ENCODE results near the gene PRKAR1B. TPM values are rescaled to one million over a fixed set of nuclear protein-coding genes. Genes with fewer than 3 reads are reported as not detected.

PRKAR1B gene
- total RNA-seq, 1 experiment from 2014 or later, result 14.1 TPM

DNA sequence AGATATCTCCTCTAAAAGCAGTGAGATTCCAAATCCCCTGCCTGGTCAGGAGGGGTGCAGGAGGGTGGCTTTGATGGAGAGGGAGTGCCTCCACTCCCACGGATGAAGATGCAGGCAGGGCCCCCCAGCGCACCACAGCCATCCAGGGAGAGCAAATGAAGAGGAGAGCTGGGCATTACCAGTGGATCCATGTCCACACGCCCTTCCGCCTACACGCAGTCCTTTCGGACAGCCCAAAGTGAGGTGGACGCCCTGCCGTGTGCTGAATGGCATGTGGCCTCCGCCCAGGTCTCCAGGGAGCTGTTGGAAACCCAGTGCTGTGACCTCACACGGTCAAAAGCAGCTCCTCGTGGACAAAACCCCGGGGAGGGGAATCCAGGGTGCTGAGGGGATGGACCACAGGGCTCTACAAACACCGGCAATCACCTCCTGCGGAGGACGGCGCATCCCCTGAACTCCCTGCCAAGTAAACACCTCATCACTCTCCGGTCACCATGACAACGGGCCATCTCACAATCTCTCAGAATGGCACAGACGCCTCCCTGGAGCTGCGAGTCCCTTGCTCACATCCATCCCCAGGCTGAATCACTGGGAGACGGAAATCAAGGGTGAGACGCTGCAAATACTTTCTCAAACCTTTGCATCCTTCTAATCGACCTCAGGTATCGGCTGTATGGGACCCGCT lies 35.6 kb downstream of the PRKAR1B start:
- Histone ChIP-seq H3K4me2 (ENCODE audit: low read length) (no peak overlapping the region), H3K36me3 (ENCODE audit: control insufficient read depth in 1 of 2, insufficient read depth in 2 of 2, low read length in 2 of 2) (no peaks in the 10 kb centered on the region), H3K27ac (ENCODE audit: low read depth, low read length) (no peak overlapping the region), H3K79me2 (ENCODE audit: insufficient read depth, low read length) (no peaks in the 10 kb centered on the region), H3K9me3 (ENCODE audit: control insufficient read depth in 1 of 2, insufficient read depth in 1 of 2, low read depth in 1 of 2, low read length in 2 of 2) (peaks cover 0 to 7% of the 10 kb centered on the region in 2 experiments; a peak in 1 of 4 replicates), H3K9ac (ENCODE audit: low read length) (no peak overlapping the region), H3K9me2 (ENCODE audit: insufficient read depth) (no peaks in the 10 kb centered on the region), H2AFZ (ENCODE audit: low read depth, low read length, poor library complexity, severe bottlenecking) (no peak overlapping the region), H3K27me3 (ENCODE audit: insufficient read depth, low read length) (no peaks in the 10 kb centered on the region), H3K4me1 (ENCODE audit: control insufficient read depth in 1 of 2, insufficient read depth in 2 of 2, low read length in 2 of 2) (no peaks in the 10 kb centered on the region), H4K20me1 (ENCODE audit: insufficient read depth) (no peaks in the 10 kb centered on the region), H3K4me3 (replicated peaks in 1 of 2; ENCODE audit: low read depth in 1 of 2, low read length in 2 of 2) (no peak overlapping the region)
- RAD21 ChIA-PET (ENCODE audit: low non-redundant PET in 1 of 2, low total read pairs in 2 of 2, uncharacterized antibody in 2 of 2, unreplicated experiment in 2 of 2), result no interaction called here
- no TSS peak for BruUV-seq (replicated peaks)
- TF ChIP-seq ZNF274 (IDR thresholded peaks at IDR 0.05; ENCODE audit: low read depth, low read length) (no peak), EZH2phosphoT487 (IDR thresholded peaks at IDR 0.05; ENCODE audit: borderline replicate concordance) (no peak), RAD21 (IDR thresholded peaks at IDR 0.05; ENCODE audit: low read depth) (no peak), ELF1 (IDR thresholded peaks at IDR 0.05; ENCODE audit: borderline replicate concordance, low read depth) (no peak), YY1 (IDR thresholded peaks at IDR 0.05; ENCODE audit: extremely low read depth, insufficient replicate concordance, low read depth, low read length) (no peak), EGR1 (IDR thresholded peaks at IDR 0.05; ENCODE audit: low read depth) (no peak)
- TF ChIP-seq, protein P1, sequence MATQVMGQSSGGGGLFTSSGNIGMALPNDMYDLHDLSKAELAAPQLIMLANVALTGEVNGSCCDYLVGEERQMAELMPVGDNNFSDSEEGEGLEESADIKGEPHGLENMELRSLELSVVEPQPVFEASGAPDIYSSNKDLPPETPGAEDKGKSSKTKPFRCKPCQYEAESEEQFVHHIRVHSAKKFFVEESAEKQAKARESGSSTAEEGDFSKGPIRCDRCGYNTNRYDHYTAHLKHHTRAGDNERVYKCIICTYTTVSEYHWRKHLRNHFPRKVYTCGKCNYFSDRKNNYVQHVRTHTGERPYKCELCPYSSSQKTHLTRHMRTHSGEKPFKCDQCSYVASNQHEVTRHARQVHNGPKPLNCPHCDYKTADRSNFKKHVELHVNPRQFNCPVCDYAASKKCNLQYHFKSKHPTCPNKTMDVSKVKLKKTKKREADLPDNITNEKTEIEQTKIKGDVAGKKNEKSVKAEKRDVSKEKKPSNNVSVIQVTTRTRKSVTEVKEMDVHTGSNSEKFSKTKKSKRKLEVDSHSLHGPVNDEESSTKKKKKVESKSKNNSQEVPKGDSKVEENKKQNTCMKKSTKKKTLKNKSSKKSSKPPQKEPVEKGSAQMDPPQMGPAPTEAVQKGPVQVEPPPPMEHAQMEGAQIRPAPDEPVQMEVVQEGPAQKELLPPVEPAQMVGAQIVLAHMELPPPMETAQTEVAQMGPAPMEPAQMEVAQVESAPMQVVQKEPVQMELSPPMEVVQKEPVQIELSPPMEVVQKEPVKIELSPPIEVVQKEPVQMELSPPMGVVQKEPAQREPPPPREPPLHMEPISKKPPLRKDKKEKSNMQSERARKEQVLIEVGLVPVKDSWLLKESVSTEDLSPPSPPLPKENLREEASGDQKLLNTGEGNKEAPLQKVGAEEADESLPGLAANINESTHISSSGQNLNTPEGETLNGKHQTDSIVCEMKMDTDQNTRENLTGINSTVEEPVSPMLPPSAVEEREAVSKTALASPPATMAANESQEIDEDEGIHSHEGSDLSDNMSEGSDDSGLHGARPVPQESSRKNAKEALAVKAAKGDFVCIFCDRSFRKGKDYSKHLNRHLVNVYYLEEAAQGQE (IDR thresholded peaks at IDR 0.05; ENCODE audit: low read depth), result no peak
- TF ChIP-seq, protein P2, sequence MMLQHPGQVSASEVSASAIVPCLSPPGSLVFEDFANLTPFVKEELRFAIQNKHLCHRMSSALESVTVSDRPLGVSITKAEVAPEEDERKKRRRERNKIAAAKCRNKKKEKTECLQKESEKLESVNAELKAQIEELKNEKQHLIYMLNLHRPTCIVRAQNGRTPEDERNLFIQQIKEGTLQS (IDR thresholded peaks at IDR 0.05), result no peak
- POLR2A ChIA-PET, result no interaction called here
- CTCF ChIA-PET, result no interaction called here
- ATAC-seq (no peak), DNase-seq (ENCODE audit: low read depth, low spot score) (no peak)
- intact Hi-C loops (cut with micrococcal nuclease), result no loop called here

All from HCT116 (cell line).